ENCODE measurements around the gene ZNF324B.
"Not testable (repeated sequence)": the region's sequence is repeated elsewhere in the genome, so short reads cannot be mapped to it uniquely, and the experiment has no call there.

The ZNF324B gene

DNA sequence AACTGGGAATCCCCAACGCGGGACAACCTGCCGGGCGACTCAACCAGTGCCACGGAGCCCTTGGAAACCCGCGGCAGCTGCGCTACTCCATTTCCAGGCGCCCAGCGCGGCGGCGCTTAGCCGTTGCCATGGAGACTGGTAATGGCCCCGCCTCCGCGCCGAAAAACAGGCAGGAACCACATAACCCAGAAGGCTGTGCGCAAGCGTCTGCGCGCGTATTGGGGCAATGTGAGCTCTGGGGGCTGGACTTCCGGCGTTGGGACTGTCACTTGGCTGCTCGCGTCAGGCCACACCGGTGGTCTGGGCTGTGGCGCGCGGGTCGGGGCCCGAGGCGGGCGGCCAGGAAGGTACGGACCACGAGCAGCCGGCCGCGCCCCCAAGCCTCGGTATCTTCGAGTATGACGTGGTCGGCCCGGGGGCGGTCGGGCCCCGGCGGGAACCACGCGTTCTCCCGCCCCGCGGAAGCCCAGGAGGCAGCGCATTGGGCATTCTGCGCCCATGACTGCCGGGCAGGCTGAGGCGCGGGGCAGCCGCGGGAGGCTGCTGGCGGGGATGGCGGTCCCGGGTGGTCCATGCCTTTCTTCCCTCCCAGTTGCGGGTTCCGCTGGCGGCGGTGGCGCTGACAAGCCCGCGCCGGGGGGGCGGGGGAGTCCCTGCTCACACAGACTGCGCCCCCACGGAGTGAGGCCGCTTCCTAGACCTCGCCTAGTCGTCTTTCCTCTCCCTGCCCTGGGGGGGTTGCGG lies at the start of gene ZNF324B:
Gene ZNF324B, plus strand, starts transcription at position 265 of the 744 bp plus-strand sequence. CDS start 2,080 bp downstream, outside the sequence.
- DNase-seq = peak; percentile 98

DNA sequence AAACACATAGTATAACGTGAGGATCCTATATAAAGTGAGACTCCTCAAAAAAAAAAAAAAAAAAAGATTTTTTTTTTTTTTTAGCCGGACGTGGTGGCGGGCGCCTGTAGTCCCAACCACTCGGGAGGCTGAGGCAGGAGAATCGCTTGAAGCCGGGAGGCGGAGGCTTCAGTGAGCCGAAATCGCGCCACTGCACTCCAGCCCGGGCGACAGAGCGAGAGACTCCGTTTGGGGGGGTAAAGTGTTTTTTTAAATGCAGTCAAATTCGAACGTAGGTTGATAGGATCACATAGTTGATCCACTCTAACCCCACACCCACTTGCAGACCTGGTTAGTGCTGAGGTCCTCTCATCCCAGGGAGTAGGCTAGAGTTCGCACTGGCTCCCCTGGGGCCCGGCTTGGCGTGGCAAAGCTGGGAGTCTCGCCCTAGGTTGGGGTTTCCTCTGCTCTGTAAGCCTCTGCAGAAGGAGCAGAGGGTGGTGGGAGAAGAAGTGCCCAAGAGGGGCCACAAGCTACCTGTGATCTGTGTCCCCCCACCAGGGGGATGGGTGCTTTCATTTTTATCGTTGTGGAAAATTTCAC lies 49.5 kb upstream of the ZNF324B start:
- no peak for DNase-seq

DNA sequence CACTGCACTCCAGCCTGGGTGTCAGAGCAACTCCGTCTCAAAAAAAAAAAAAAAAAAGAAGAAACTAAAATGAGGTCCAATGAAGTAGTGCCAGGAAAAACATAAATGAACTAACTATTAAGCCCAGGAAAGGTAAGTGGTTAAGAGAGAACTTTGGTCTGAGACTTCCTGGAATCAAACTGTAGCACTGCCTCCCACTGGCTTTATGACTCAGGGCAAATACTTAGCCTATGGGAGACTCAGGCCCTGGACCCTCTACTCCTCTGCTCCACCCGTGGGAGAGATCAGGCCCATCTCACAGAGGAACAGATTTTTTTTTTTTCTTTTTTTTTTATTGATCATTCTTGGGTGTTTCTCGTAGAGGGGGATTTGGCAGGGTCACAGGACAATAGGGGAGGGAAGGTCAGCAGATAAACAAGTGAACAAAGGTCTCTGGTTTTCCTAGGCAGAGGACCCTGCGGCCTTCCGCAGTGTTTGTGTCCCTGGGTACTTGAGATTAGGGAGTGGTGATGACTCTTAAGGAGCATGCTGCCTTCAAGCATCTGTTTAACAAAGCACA lies 47.4 kb upstream of the ZNF324B start:
- not testable (repeated sequence) for DNase-seq

DNA sequence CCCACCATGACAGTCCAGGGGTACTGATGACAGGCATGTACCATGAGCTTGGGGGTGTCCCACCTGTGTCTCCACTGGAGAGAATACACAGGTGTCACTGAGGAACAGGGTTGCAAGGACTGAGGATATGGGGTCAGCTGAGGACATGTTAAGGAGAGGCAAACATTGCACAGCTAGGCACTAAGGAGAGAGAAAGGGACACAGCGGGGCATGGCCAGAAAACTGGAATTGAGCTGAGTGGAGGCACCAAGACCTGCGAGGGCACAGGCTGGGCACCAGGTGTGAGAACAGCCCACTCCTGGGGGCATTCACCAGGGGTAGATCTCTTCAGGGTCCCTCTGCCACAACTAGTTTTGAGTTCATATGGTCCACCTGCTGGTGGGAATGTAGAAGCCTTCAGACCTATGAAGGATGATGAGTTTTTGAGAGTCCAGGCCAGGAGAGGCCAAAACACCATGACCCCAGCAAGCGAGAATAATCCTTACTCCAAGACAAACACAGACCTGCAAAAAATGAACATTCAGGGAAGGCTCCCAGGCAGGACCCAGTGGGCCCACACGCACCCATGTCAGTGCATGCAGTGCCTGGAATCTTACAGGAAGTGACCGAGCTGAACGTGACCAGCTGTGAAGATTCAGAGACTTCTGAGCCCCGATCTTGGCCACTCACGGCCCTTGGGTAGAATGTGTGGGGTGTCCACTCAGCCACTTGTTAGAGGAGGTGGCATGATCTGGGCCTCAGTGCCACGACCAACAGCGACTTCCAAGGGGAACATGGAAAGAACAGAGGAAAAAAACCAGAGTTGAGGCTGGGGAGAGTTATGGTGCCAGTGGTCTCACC lies 44.4 kb upstream of the ZNF324B start:
- no peak for DNase-seq

DNA sequence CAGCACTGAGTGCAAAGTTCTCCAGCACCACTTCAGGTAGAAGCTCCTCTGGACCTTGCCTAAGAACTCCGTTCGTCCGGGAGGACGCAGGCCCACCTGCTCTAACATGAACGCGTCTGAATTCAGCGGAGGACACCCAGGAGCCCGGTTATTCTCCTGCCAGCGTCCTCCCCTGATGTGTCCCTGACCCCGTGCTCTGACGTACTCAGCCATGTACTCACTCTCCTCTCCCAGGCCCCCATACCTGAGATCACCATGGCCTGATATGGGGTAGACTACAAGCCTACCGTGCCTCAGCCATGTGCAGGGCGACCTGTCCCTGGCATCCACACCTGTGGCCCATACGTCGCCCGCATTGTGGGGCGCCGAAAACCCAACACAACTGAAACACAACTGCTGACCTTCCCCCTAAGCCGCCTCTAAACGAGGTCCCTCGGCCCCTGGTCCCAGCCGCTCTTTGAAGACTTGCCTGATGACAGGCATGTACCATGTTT lies 43.7 kb upstream of the ZNF324B start:
- no peak for DNase-seq

DNA sequence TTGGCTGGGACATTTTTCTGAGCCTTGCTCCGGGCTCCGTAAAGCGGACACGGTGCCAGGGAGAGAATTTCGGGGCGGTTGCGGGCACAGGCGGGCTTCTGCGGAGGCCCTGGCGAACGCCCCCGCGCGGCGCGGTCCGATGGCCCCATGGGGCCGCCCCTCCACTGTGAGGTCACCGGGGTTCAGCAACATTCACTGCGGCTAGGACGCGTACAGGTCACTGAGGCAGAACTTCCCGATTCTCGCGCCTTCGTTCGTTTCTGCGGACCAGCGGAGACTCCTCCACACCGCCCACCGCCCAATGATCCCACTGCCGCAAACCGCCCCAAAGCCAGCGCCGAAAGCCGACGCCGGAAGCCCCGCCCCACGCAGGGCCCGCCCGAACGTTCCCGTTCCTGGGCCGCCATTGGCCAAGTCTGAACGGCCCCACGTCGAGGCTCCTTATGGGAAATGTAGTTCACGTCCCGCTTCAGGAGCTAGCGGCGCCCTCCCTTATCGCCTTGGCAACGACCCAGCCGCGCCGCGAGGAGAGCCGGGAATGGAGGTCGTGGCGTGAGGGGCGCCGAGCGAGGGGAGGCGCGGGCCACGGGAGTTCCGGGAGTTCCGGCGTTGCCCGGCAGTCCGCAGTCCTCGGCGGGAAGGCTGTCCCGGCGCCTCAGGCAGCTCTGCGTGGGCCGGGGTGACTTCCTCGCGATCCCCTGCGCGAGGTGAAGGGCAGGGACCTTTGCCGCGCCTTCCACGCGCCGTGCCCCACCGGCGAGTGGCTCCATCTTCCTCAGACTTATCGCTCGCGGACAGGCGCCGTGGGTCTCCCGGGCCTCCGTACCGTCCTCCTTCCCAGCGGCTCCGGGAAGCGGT lies 43.0 kb upstream of the ZNF324B start, which contains the start of gene ZNF584:
Gene ZNF584, plus strand, starts transcription at position 498 of the 858 bp plus-strand sequence. CDS start 499 bp downstream, outside the sequence.
- peak; percentile 96 for DNase-seq

DNA sequence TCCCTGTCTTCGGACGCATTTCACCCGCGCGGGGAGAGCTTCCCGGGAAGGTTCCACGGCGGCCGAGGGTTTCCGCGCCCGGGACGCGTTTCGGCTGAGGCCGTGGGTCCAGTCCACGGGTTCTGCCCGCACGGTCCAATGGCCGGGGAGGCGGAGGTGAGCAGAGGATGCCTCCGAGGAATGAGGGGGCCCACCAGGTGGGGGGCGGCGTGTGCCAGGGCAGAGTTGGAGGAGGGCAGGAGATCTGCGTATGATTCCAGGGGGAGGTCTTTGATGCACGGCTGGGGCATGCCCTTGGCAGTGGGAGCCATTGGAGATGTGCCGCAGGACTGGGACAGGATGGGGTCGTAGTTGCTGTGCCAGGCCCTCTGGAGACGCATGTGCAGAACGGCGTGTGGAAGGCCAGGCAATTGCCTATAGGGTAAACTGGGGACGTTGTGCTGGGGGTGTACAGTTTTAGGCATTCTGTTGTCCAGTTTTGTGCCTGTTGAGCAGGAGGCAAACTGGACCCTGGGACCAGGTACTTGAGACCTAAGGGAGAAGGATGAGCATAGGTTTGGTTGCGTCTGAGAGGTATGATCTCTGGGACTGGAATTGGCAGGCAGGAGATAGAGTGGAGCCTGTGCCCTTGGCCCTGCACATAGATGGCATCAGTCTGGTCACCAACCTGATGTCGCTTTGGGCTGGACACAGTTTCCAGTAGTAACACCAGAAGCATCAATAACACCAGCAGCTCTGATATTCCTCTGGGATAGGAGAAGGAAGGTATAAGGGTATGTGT lies 42.2 kb upstream of the ZNF324B start:
- peak; percentile 44 for DNase-seq

DNA sequence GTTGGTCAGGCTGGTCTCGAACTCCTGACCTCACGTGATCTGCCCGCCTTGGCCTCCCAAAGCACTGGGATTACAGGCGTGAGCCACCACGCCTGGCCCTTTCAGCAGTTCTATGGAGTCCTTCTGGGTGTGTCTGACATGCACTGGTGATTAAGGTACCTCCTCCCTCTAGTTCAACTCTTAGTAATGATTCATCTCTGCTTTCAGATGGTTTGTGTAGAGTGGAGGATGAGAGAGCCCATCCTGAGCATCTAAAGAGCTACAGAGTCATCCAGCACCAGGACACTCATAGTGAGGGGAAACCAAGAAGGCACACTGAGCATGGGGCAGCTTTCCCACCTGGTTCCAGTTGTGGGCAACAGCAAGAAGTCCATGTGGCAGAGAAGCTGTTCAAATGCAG lies 34.8 kb upstream of the ZNF324B start:
- DNase-seq = no peak

DNA sequence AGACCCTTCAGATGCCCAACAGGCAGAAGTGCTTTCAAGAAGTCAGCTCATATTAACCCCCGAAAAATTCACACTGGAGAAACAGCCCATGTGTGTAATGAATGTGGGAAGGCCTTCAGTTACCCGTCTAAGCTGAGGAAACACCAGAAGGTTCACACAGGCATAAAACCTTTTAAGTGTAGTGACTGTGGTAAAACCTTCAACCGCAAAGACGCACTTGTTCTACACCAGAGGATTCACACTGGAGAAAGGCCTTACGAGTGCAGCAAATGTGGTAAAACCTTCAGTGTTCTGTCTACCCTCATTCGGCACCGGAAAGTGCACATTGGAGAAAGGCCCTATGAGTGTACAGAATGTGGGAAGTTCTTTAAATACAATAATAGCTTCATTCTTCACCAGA lies 34.4 kb upstream of the ZNF324B start:
- no peak for DNase-seq

DNA sequence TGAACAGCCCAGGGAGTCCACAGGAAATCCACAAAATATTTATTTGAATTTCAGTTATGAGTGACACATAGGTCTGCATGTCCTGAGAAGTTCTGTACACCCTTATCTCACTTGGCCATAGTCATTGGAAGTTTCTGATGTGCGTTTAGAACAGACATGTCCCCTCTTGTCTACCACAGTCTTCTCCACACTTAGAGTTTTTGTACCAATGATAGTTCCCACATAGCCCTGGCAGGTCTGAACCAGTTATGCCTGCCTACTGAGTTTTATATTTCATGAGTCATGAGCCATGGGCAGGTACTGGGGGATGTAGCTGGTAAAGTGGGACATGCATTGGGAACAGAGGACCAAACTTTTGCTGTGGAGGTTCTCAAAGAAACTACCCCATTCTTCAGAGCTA lies 22.8 kb upstream of the ZNF324B start:
- no peak for DNase-seq

DNA sequence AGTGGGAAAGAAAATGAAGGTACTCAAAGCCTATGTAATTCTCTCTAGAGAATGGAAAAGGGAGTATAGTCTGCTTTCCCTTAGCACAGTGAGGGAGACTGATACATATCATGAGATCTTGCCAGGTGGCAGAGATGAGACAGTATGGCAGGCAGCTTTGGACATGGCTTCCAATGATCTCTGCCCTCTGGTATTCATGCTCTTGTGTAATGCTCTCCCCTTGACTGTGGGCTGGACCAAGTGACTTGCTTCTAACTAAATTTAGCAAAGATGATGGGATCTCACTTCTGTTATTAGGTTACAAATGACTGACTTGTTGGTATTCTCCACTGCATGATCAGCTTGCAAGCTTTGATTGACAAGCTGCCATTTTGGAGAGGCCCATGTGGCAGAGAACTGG lies 21.7 kb upstream of the ZNF324B start:
- no peak for DNase-seq

DNA sequence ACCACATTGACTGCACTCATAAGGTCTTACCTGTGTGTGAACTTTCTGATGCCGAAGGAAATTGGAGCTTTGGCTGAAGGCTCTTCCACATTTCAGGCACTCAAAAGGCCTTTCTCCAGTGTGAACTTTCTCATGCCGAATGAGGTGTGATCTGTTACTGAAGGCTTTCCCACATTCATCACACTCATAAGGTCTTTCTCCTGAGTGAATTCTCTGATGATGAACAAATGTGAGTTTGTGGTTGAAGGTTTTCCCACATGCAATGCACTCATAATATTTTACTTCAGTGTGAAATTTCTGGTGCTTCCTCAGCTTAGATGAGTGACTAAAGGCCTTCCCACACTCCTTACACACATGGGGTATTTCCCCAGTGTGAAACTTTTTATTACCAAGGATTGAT lies 17.2 kb upstream of the ZNF324B start:
- DNase-seq = no peak

DNA sequence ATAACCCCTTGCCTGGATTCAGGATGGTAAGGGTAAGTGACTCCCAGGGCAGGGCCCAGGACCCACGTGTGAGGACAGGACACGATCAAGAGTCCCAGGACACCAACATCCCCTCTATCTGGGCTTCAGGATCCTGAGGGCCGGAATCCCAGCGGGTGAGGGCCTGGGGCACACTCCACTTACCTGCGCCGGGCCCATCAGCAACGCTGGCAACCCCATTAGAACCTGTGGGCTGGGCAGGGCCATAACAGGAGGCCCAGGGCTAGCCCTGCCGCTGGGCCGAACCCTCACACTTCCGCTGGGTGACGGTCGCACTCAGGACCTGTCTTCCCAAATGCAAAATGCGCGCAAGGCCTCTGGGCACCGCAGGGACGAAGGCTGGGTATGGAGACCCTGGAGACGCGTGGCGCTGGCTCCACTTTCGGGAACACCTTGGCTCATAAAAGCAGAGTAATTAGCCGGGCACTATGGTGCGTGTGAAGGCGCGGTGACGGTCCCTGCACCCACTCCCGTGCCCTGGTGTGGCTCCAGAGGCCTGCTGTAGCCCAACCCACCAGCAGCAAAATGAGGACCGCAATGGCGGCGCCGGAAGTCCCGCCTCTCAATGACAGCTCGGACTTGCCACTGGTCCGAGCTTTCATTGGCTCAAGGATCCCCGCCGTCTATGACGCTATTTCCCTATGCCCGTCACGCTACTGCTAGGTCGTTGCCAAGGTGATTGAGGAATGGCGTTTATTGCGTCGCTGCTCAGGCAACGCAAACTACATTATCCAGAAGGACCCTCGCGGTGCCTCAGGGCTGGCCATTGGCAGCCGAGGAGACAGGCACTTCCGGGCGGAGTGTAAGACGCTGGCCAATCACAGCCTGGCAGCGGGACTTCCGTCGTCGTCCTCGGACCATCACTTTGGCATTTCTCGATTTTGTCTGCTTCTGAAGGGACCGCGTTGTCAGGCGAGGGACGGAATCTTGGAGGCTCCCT lies 11.6 kb upstream of the ZNF324B start, which contains the start of gene ZNF132:
Gene ZNF132, minus strand, starts transcription at position 578 of the 979 bp plus-strand sequence. Its CDS starts 332 bp downstream, at position 246.
- peak; percentile 93 for DNase-seq

DNA sequence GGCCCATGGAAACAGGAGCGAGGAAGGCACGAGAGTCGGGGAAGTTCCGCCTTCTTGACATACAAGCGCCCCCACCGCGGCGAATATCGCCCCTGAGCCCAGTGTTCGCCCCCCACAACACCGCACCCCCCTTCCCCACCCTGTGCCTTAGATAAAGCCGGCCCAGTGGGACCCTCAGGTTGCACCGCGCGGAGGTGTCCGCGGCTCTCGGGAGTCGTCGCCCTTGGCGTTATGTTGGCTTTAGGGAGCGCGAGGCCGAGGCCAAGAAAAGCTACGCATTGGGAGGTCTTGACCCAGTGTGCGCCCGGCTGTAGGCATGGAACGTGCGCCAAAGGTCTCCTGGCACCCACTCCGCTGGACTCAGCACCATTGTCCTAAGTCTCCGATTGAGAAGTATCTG lies 10.9 kb upstream of the ZNF324B start:
- no peak for DNase-seq

DNA sequence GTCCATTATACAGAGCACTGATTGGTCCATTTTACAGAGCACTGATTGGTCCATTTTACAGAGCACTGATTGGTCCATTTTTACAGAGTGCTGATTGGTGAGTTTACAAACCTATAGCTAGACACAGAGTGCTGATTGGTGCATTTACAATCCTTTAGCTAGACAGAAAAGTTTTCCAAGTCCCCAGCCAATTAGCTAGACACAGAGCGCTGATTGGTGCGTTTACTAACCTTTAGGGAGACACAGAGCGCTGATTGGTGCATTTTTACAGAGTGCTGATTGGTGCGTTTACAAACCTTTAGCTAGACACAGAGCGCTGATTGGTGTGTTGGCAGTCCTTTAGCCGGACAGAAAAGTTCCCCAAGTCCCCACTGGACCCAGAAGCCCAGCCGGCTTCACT lies 8.4 kb upstream of the ZNF324B start:
- not testable (repeated sequence) for DNase-seq

DNA sequence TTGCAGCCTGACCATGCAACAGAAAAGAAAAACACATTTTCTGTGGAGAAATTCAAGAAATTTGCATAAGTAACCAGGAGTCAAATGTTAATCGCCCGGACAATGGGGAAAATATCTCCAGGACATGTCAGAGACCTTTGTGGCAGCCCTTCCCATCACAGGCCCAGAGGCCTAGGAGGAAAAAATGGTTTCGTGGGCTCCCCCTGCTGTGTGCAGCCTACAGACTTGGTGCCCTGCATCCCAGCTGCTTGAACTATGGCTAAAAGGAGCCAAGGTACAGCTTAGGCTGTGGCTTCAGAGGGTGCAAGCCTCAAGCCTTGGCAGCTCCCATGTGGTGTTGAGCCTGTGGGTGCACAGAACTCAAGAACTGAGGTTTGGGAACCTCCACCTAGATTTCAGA lies 2.6 kb upstream of the ZNF324B start:
- DNase-seq = not testable (repeated sequence)

DNA sequence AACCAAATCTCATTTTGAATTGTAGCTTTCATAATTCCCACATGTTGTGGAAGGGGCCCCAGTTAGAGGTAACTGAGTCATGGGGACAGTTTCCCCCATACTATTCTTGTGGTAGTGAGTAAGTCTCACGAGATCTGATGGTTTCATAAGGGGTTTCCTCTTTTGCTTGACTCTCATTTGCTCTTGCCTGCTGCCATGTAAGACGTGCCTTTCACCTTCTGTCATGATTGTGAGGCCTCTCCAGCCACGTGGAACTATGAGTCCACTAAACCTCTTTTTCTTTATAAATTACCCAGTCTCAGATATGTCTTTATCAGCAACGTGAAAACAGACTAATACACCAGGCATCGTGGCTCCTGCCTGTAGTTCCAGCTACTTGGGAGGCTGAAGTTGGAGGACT lies 1.4 kb upstream of the ZNF324B start:
- not testable (repeated sequence) for DNase-seq

DNA sequence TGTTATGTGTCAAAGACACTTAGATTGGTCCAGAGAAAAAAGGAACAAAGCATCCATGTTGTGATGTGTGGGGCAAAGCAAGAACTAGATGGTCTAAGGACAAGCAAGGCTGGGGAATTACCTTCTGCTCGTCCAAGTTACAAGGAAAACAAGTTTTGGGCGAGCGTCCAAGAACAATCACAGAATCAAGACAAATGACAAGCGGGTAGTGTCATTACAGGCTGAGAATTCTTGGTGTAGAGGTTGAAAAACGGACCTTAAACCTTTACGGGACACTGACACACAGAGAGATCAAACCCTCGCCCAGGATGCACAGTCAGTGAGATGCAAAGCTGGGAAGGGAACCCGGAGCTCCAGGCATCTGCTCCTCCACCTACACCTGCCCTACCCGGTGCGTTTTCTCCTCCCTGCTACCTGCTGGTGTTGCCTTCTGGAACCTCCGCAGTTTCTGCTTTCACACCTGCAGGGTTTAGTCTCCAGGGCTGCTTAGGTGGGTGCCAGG lies 515 bp upstream of the ZNF324B start:
- peak; percentile 52 for DNase-seq

DNA sequence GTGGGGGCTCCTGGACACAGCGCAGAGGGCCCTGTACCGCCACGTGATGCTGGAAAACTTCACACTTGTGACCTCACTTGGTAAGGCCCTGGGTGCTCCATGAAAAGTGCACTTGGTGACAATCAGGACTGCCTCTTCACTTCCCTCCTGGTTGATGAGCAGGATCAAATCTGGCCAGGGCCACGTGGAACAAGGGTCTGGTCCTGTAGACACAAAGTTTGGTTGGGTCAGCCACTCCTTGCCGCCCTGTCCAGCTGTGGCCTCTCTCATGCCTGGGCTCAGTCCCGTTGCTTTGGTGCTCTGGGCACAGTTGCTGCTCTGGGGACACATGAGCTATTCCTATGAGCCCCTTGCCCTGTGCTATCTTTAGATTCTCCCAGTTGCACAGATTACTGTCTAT lies 2.3 kb downstream of the ZNF324B start:
- DNase-seq = no peak

DNA sequence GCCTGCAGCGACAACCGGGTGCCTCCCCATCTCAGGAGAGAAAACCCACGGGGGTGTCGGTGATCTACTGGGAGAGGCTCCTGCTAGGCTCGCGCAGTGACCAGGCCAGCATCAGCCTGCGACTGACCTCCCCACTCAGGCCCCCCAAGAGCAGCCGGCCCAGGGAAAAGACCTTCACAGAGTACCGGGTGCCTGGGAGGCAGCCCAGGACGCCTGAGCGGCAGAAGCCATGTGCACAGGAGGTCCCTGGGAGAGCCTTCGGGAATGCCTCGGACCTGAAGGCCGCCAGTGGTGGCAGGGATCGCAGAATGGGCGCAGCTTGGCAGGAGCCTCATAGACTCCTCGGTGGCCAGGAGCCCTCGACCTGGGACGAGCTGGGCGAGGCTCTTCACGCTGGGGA lies 3.9 kb downstream of the ZNF324B start:
- no peak for DNase-seq

All from RPMI8226 (cell line).